Smooth muscle cell of the brain vasculature (primary cell): ENCODE measurements around the gene LMTK2.

ENCODE experiments used
- DNase-seq: peaks from one replicate; pipeline ENCODE4 v3.0.0-alpha.2; 2012; ENCODE audit warnings: low read depth, low spot score

Gene LMTK2

GRCh38 chr7:98137134-98137825 is 30.6 kb downstream of the LMTK2 start:
- DNase-seq = no peak

DNA sequence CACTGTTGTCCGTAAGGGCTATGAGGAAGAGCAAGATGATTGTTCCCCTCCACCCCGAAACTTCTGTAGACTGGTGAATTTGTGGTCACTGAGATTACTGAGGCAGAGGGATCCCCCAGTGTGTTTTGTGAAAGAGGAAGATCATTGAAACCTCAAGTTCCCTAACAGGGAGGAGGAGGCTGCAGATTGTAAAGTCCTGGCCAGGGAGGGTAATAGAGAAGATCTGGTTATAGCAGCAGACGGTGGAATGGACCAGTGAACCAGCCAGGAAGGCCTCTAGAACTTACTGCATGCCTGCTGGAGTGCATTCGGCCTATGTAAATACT is 31.1 kb downstream of the LMTK2 start:
- DNase-seq = no peak

- no peak for DNase-seq
Observed at GRCh38 chr7:98138672-98139071, 32.0 kb downstream of the LMTK2 start.

GRCh38 chr7:98142658-98143057 is 36.0 kb downstream of the LMTK2 start:
- DNase-seq = no peak

- DNase-seq = no peak
Observed at GRCh38 chr7:98148607-98149006, 41.9 kb downstream of the LMTK2 start.

GRCh38 chr7:98149116-98149692 is 42.5 kb downstream of the LMTK2 start:
- DNase-seq = no peak

DNA sequence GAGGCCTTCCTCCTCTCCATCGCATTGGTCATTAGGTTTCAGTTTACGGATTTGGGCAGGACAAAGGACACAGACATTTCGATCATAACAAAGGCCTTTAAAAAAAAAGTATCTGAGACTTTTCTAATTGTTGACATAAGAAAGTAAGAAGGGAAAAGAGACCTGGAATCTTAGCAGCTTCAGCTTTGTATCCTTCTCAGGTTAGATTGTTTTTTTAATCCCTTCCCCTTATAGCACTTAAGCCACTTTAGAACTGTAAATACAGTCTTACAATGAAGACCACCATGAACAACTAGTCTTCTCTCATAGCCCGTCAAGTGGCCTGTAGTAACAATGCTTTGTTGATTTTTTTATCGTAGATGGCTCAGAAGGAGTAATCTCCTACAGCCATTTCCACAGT is 45.2 kb downstream of the LMTK2 start:
- DNase-seq = no peak

- DNase-seq = no peak
Observed at GRCh38 chr7:98156700-98157099, 50.0 kb downstream of the LMTK2 start.

- no peak for DNase-seq
Observed at GRCh38 chr7:98157761-98158160, 51.1 kb downstream of the LMTK2 start.

- no peak for DNase-seq
Observed at GRCh38 chr7:98162758-98163157, 56.1 kb downstream of the LMTK2 start.

DNA sequence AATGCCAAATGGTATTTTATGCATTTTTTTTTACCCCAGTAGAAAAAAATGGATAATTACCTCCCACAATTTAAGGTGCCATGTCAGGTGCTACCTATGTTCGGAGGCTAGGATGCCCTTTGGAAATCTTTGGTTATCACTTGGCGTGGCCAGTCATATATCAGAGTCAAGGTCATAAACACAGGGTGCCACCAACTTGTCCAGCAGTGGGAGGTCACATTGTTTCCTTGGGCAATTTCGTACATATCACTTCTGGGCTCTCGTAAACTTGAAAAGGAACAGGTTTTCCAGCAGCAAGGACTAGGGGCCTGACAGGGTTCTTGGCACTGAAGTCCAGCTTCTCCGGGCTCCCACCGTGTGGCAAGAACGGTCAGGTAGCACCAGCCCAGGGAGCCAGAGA is 56.6 kb downstream of the LMTK2 start:
- DNase-seq = no peak

DNA sequence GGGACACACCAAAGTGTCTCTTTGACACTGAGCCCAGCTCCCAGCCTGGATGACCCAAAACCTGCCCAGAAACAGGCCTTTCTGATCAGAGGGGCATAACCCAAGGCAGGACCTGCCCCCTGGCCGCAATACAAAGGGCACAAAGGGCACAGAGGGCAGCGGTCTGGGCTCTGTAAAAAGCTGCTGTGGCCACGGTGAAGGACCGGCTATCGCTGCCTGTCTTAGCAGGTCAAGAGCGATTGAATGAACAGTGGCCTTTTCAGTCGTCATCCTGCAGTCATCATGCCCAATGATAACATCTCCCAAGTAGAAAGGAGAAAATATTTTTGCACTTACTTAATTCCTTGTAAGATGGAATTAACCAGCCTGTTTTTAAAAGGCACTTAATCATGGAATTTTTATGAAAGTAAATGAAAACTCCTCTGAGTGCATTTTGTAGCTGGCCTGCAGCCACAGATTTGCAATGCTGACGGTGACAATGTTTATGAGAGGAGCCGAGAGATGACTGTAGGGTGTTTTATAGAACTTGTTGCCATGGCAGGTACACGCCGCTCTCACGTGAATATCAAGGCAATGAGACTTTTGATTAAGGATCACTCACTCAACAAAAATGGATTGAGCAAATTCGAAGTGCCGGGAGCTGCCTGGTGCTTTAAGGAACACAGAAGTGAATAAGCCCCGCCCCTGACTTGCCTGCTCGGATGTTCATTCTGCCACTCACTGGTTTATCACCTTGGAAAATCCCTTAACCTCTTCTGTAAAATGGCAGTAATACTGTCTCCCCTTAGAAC is 57.2 kb downstream of the LMTK2 start:
- no peak for DNase-seq

DNA sequence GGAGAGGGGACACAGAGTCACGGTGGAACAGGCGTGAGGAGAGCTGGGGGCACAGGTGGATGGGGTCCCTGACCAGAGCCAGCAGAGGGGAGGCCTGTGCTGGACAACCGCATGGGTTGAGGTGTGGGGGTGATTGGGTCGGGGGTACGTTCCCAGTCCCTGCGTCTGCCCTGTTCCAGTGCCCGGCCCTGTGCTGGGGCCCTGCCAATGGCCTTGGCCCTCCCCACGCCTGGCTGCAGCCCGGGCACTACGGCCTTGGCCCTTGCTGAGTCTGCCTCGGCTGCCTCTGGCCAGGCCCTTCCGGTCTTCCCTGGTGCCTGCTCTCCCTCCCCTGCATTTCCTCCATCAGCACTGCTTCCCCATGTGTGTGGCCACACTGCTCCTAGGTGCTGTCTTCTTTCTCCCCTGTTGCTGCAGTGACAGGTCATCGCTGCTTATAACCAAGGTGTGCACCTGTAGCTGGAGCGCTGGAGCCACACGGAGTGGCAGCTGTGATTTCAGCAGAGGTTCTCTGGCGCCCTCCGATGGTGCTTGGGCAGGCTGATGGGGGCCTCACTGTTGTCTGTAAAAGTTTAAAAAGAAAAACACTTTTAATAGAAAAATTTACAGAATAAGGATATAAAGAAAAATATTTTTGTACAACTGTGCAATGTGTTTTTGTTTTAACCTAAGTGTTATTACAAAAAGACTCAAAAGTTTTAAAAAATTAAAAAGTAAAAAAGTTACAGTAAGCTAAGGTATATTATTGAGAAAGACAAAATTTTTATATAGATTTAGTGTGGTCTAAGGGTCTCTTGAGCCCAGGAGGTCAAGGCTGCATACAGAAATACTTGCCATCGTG is 59.4 kb downstream of the LMTK2 start:
- DNase-seq = no peak

DNA sequence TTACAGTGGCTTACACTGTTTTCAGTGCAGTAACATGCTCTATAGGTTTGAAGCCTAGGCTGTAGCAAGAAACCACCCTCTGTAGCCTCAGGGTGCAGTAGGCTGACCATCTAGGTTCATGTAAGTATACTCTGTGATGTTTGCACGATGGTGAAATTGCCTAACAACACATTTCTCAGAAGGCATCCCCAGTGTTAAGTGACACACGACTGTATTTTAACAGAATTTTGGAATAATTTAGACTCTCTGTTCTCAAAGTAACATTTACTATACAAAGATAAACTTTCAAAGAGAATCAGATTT is 60.0 kb downstream of the LMTK2 start:
- DNase-seq = no peak

- DNase-seq = no peak
Observed at GRCh38 chr7:98167653-98168052, 61.0 kb downstream of the LMTK2 start.

DNA sequence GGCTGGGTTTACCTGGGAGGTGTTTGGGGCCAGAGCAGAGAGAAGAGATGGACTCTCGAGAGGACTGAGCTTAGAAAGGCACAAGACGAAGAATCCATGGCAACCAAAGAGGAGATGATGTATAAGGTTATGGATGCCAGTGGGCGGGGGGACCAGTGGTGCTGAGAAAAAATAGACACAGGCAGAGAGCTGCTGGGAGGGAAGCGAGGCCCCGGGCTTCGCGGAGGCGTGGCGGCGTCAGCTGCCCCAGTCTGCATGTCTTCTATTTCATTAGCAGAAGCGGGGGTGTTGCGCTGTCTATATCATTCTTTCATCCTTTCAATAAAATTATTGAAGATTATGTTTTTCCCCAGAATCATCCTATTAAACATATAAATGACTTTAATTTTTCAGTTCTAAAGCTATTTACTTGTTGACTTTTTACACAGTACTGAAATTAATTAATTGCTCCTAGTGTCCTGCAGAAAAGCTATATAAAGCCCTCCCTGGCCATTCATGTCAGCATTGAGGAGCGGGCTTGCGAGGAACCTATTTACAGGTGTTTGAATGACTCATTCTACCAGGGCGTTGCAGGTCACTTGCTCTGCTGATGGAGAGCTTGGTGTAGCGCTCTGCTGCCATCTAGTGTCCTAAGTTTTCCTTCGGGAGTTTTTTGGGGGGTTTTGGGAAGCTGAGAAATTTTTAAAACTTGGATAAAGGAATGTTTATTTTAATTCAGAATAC is 61.7 kb downstream of the LMTK2 start:
- peak; percentile 36 for DNase-seq

DNA sequence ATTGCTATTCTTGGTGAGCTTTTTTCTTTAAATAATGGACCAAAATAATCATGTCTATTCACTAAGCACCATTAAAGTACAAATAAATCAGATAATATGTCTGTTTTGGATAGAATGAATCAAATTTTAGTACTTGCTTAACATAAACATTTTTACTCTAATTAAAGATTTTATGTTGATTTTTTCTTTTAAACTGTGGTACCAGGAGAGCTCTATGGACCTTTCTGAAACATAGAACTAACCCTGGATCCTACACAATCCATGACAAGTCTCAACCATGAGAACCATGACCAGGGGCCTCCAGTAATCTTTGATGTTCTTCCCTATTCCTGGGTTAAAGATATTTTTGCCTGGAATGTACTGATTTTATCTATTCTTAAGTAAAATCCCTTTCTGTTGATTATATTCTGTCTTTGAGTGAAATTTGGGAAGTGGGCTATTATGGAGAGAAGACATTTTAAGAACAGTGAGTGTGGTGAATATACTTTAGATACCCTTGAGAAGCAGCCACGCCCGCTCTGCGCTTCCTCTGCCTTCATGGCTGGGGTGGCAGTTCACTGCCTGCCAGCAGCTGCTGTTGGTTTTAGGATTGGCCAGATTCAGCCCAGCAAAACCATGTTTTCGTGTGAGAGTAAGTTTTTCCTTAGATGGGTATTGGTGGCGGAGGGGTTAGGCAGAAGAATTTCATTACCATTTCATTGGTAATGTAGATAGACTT is 62.4 kb downstream of the LMTK2 start:
- no peak for DNase-seq

GRCh38 chr7:98170966-98171365 is 64.3 kb downstream of the LMTK2 start:
- DNase-seq = no peak

GRCh38 chr7:98171449-98171848 is 64.8 kb downstream of the LMTK2 start:
- no peak for DNase-seq

- no peak for DNase-seq
Observed at GRCh38 chr7:98174334-98175259, 67.9 kb downstream of the LMTK2 start.
